ENCODE data around the gene NELL1.

DNA sequence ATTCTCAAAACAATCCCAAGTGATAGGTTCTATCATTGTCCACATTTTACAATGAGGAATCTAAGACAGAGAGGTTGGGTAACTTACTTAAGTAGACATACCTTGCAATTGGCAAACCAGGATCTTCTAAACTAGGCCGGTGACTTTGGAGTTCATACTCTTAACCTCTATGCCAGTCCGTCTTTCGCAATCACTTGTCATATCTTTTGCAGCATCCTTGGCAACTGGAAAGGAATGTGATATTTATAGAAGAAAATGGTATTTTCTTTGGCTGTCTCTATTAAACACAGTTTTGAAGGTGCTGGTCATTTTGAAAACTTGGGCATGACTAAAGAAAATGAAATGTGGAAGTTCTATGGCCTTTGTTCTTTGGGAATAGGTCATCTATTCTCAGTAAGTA is 556.5 kb downstream of the NELL1 start:
- TF ChIP-seq CTCF (conservative IDR thresholded peaks at IDR 0.05 in 1 of 2, IDR thresholded peaks at IDR 0.05 in 1 of 2; ENCODE audit: low read depth in 1 of 2, low read length in 2 of 2), result no peak
- TF ChIP-seq EZH2 (IDR thresholded peaks at IDR 0.05; ENCODE audit: low read length, missing control alignments), result no peak
